Fibroblast of lung (primary cell): ENCODE results near the gene RNPEPL1.

ENCODE experiments used
- EZH2 ChIP-seq: IDR thresholded peaks from 2 replicates; pipeline ENCODE4 v1.5.1; 2012; ENCODE audit warnings: low read length, control low read depth, mild to moderate bottlenecking; ENCODE audit errors: missing control alignments
- TF ChIP-seq, protein P1 (sequence below), 2 donors: IDR thresholded peaks in 1 of 2; conservative IDR thresholded peaks in 1 of 2; 1 replicate in 1 of 2; 2 replicates in 1 of 2; pipeline ENCODE4 v1.5.1; 2011 to 2012; ENCODE audit warnings: low read length in 2 of 2, control low read depth in 1 of 2, inconsistent platforms in 1 of 2, low read depth in 1 of 2, mild to moderate bottlenecking in 1 of 2

- TF ChIP-seq, protein P1, sequence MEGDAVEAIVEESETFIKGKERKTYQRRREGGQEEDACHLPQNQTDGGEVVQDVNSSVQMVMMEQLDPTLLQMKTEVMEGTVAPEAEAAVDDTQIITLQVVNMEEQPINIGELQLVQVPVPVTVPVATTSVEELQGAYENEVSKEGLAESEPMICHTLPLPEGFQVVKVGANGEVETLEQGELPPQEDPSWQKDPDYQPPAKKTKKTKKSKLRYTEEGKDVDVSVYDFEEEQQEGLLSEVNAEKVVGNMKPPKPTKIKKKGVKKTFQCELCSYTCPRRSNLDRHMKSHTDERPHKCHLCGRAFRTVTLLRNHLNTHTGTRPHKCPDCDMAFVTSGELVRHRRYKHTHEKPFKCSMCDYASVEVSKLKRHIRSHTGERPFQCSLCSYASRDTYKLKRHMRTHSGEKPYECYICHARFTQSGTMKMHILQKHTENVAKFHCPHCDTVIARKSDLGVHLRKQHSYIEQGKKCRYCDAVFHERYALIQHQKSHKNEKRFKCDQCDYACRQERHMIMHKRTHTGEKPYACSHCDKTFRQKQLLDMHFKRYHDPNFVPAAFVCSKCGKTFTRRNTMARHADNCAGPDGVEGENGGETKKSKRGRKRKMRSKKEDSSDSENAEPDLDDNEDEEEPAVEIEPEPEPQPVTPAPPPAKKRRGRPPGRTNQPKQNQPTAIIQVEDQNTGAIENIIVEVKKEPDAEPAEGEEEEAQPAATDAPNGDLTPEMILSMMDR (conservative IDR thresholded peaks at IDR 0.05 in 1 of 2, IDR thresholded peaks at IDR 0.05 in 1 of 2; ENCODE audit: low read depth in 1 of 2, low read length in 2 of 2), result no peak
- no peak for TF ChIP-seq EZH2
These were observed 37.2 kb upstream of the RNPEPL1 start for GRCh38 chr2:240531038-240531437.
